ENCODE results near the gene PTGS1. TPM values are rescaled to one million over a fixed set of nuclear protein-coding genes. Genes with fewer than 3 reads are reported as not detected.

Gene PTGS1
- total and polyA plus RNA-seq, 9 of the 15 experiments (the other 6 are each of a cell fraction or from before 2014, with no cell fraction given): 3.4 to 12.9 (median 5.3) TPM

DNA sequence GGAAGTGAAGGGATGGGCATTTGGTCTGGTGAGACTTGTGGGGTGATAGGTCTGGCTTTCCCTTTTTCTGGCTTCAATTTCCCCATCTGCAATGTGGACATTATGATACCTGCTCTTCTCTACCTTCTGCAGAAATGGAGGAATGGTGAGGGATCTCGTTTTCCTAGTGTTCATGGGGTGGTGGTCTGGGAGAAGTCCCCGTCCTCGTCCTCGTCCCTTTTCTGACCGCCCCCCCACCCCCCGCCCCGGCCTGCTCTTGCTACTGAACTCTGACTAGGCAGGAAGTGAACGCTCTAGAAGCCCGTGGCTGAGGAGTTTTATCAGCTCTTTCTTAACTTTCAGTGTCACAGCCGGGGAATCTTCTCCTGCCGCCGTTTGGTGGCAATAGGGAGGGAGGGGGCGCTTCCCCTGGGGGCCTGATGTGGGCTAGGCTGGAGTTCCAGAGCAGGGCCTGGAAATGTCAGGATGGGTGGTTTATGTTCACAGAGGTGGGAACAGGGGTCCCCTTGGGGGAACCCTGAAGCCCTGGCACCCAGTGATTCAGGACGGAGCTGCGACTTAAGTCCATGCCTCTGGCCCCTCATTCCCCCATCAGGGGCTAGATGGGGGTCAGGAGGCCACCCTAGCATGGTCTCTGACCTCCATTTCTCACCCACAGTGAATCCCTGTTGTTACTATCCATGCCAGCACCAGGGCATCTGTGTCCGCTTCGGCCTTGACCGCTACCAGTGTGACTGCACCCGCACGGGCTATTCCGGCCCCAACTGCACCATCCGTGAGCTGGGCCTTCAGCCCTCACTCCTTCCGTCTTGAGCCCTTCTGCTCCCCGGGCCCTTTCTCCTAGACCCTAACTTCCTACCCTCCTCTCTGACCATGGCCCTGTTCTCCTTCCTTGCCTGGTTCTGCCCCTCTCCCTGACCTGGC lies 6.7 kb downstream of the PTGS1 start (continued):
- TF ChIP-seq, protein P1, sequence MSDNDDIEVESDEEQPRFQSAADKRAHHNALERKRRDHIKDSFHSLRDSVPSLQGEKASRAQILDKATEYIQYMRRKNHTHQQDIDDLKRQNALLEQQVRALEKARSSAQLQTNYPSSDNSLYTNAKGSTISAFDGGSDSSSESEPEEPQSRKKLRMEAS (CRISPR knock-in tag; IDR thresholded peaks at IDR 0.05): no peak
- no peak for TF ChIP-seq ZNF316 (IDR thresholded peaks at IDR 0.05)
- TF ChIP-seq SRSF7 (optimal IDR thresholded peaks at IDR 0.05; ENCODE audit: low read depth, low read length): no peak
- TF ChIP-seq ZEB2 (IDR thresholded peaks at IDR 0.05): no peak
- no peak for TF ChIP-seq KDM4B (IDR thresholded peaks at IDR 0.05; ENCODE audit: borderline replicate concordance in 2 of 2, low read depth in 1 of 2)
- peak; percentile 43; the same call in 1 of the 2 replicates for TF ChIP-seq L3MBTL2 (IDR thresholded peaks at IDR 0.05)
- TF ChIP-seq ZNF217 (CRISPR knock-in tag; IDR thresholded peaks at IDR 0.05): no peak
- peak; percentile 29; the same call in 1 of the 2 replicates for TF ChIP-seq ARID1B (IDR thresholded peaks at IDR 0.05)
- TF ChIP-seq JUN (IDR thresholded peaks at IDR 0.05; ENCODE audit: borderline replicate concordance, low read depth, low read length): no peak
- no peak for TF ChIP-seq JUN (CRISPR knock-in tag; IDR thresholded peaks at IDR 0.05; ENCODE audit: borderline replicate concordance)
- no peak for TF ChIP-seq ZNF79 (CRISPR knock-in tag; IDR thresholded peaks at IDR 0.05; ENCODE audit: low read depth)
- TF ChIP-seq SRSF1 (IDR thresholded peaks at IDR 0.05; ENCODE audit: low read depth, low read length): no peak
- TF ChIP-seq, protein P2, sequence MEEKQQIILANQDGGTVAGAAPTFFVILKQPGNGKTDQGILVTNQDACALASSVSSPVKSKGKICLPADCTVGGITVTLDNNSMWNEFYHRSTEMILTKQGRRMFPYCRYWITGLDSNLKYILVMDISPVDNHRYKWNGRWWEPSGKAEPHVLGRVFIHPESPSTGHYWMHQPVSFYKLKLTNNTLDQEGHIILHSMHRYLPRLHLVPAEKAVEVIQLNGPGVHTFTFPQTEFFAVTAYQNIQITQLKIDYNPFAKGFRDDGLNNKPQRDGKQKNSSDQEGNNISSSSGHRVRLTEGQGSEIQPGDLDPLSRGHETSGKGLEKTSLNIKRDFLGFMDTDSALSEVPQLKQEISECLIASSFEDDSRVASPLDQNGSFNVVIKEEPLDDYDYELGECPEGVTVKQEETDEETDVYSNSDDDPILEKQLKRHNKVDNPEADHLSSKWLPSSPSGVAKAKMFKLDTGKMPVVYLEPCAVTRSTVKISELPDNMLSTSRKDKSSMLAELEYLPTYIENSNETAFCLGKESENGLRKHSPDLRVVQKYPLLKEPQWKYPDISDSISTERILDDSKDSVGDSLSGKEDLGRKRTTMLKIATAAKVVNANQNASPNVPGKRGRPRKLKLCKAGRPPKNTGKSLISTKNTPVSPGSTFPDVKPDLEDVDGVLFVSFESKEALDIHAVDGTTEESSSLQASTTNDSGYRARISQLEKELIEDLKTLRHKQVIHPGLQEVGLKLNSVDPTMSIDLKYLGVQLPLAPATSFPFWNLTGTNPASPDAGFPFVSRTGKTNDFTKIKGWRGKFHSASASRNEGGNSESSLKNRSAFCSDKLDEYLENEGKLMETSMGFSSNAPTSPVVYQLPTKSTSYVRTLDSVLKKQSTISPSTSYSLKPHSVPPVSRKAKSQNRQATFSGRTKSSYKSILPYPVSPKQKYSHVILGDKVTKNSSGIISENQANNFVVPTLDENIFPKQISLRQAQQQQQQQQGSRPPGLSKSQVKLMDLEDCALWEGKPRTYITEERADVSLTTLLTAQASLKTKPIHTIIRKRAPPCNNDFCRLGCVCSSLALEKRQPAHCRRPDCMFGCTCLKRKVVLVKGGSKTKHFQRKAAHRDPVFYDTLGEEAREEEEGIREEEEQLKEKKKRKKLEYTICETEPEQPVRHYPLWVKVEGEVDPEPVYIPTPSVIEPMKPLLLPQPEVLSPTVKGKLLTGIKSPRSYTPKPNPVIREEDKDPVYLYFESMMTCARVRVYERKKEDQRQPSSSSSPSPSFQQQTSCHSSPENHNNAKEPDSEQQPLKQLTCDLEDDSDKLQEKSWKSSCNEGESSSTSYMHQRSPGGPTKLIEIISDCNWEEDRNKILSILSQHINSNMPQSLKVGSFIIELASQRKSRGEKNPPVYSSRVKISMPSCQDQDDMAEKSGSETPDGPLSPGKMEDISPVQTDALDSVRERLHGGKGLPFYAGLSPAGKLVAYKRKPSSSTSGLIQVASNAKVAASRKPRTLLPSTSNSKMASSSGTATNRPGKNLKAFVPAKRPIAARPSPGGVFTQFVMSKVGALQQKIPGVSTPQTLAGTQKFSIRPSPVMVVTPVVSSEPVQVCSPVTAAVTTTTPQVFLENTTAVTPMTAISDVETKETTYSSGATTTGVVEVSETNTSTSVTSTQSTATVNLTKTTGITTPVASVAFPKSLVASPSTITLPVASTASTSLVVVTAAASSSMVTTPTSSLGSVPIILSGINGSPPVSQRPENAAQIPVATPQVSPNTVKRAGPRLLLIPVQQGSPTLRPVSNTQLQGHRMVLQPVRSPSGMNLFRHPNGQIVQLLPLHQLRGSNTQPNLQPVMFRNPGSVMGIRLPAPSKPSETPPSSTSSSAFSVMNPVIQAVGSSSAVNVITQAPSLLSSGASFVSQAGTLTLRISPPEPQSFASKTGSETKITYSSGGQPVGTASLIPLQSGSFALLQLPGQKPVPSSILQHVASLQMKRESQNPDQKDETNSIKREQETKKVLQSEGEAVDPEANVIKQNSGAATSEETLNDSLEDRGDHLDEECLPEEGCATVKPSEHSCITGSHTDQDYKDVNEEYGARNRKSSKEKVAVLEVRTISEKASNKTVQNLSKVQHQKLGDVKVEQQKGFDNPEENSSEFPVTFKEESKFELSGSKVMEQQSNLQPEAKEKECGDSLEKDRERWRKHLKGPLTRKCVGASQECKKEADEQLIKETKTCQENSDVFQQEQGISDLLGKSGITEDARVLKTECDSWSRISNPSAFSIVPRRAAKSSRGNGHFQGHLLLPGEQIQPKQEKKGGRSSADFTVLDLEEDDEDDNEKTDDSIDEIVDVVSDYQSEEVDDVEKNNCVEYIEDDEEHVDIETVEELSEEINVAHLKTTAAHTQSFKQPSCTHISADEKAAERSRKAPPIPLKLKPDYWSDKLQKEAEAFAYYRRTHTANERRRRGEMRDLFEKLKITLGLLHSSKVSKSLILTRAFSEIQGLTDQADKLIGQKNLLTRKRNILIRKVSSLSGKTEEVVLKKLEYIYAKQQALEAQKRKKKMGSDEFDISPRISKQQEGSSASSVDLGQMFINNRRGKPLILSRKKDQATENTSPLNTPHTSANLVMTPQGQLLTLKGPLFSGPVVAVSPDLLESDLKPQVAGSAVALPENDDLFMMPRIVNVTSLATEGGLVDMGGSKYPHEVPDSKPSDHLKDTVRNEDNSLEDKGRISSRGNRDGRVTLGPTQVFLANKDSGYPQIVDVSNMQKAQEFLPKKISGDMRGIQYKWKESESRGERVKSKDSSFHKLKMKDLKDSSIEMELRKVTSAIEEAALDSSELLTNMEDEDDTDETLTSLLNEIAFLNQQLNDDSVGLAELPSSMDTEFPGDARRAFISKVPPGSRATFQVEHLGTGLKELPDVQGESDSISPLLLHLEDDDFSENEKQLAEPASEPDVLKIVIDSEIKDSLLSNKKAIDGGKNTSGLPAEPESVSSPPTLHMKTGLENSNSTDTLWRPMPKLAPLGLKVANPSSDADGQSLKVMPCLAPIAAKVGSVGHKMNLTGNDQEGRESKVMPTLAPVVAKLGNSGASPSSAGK (IDR thresholded peaks at IDR 0.05): peak; percentile 37
- TF ChIP-seq ELF1 (tag; IDR thresholded peaks at IDR 0.05): peak; percentile 49; the same call in 1 of the 2 replicates
- TF ChIP-seq RUNX1 (IDR thresholded peaks at IDR 0.05; ENCODE audit: low read depth): no peak
- TF ChIP-seq TCF3 (CRISPR knock-in tag; IDR thresholded peaks at IDR 0.05): 0 out of 2 replicates have a peak, but pooled peaks have one; percentile 6
